OCI-LY3 (cell line): ENCODE results near the gene WWOX.

Source experiments
- EZH2phosphoT487 ChIP-seq: fragments of 200-600 bp; shearing (Covaris generic); IDR thresholded peaks from 2 replicates; pipeline ENCODE4 v1.6.1; 2018; ENCODE audit warnings: antibody characterized with exemption, mixed run types, low read depth
- TF ChIP-seq, protein P1 (sequence below): fragments of 200-600, 300-600 bp; sonication (generic); IDR thresholded peaks from 2 replicates; pipeline ENCODE4 v1.5.1; 2014; ENCODE audit warnings: antibody characterized with exemption, low read length, low read depth

DNA sequence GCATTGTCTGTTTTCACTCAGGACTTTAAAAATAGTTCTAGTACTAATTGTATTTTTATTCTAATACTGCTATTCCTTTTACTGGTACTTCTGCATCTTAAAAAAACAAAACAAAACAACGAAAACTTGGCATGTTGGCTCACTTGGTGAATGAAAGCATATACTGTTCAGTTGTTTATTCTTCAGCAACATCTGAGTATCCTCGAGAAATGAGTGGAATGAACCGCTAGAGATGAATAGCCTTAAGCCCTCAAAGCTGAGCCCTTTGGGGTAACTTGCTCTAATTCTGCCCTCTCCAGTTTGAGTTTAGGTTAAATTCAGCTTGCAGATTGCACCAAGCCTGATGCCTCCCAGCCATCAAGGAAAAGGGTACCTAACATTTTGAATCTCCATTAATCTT lies 126.5 kb downstream of the WWOX start:
- TF ChIP-seq, protein P1, sequence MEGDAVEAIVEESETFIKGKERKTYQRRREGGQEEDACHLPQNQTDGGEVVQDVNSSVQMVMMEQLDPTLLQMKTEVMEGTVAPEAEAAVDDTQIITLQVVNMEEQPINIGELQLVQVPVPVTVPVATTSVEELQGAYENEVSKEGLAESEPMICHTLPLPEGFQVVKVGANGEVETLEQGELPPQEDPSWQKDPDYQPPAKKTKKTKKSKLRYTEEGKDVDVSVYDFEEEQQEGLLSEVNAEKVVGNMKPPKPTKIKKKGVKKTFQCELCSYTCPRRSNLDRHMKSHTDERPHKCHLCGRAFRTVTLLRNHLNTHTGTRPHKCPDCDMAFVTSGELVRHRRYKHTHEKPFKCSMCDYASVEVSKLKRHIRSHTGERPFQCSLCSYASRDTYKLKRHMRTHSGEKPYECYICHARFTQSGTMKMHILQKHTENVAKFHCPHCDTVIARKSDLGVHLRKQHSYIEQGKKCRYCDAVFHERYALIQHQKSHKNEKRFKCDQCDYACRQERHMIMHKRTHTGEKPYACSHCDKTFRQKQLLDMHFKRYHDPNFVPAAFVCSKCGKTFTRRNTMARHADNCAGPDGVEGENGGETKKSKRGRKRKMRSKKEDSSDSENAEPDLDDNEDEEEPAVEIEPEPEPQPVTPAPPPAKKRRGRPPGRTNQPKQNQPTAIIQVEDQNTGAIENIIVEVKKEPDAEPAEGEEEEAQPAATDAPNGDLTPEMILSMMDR = no peak
- TF ChIP-seq EZH2phosphoT487 = no peak
